Kidney tubule cell (primary cell): ENCODE data around the gene PPM1L.
A peak's percentile ranks its signal among the peaks of the same experiment; 100 is the strongest.
"Not testable (repeated sequence)": the region's sequence is repeated elsewhere in the genome, so short reads cannot be mapped to it uniquely, and the experiment has no call there.

Experiments
- DNase-seq: peaks from one replicate; pipeline ENCODE4 v3.0.0-alpha.2; 2018; ENCODE audit warnings: low spot score

Gene PPM1L

GRCh38 chr3:160755776-160756304 is at the start of gene PPM1L:
PPM1L (plus strand) TSS chr3:160756231.
- DNase-seq, result peak; percentile 71

GRCh38 chr3:160707187-160707794 is 48.7 kb upstream of the PPM1L start:
- peak; percentile 50 for DNase-seq

GRCh38 chr3:160709477-160710182 is 46.4 kb upstream of the PPM1L start:
- no peak for DNase-seq

GRCh38 chr3:160713144-160713543 is 42.9 kb upstream of the PPM1L start:
- DNase-seq, result not testable (repeated sequence)

DNA sequence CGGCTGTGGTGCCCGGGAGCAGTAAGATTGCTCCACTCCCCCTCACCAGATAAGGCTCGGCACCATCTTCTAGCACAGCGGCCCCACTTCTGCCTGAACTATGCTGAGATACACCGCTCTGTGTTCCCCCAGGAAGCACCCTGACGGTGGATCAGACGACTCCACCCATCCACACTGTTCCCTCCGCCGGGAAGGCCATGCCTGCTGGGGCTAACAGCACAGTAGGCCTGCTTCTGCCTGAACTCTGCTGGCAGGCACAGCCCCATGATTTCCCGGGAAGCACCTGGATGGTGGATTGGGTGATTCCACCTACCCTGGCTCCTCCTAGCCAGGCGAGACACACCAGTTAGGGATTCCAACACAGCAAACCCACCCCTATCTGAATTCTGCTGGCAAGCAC is 36.3 kb upstream of the PPM1L start:
- DNase-seq, result no peak

GRCh38 chr3:160720123-160720746 is 35.8 kb upstream of the PPM1L start:
- DNase-seq, result no peak

- no peak for DNase-seq
Measured at GRCh38 chr3:160722331-160722730, 33.7 kb upstream of the PPM1L start.

GRCh38 chr3:160725338-160725737 is 30.7 kb upstream of the PPM1L start:
- no peak for DNase-seq

DNA sequence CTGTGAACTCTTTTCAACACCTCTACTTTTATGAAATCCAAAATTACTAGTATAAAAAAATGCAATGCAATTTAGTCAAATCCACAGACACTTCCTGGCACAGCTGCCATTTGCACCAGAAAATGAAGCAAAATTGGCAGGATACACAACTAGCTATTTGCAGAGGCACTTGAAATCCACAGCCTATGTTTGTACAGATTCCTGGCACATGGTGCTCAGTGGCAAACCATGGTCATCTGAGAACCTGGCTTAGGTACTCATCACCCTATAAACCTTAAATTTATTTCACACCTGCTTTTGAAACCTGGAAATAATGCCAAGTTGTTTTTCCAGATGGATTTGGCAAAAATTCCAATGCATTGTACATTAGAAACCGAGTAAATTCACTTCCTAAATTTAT is 20.2 kb upstream of the PPM1L start:
- no peak for DNase-seq

GRCh38 chr3:160738048-160738447 is 18.0 kb upstream of the PPM1L start:
- DNase-seq, result no peak

DNA sequence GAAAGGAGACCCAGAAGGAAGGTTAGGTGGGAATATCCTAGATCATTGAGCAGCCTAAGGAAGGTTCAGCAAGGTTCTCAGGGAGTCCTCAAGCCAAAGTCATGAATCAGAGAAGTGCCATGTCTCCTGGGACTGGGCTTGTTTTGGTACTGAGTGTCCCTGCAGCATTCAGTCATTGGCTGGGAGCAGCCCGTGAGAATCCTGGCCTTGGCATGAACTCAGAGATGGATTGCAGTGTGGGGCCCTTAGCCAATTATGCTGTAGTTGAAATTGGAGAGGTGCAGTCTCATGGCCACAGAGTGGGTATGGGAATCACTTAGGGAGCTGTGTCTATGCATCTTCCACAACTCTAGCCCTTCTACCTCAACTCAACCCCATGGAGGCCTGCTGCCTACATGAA is 17.0 kb upstream of the PPM1L start:
- DNase-seq, result peak; percentile 1

GRCh38 chr3:160746976-160747375 is 9.1 kb upstream of the PPM1L start:
- DNase-seq, result no peak

DNA sequence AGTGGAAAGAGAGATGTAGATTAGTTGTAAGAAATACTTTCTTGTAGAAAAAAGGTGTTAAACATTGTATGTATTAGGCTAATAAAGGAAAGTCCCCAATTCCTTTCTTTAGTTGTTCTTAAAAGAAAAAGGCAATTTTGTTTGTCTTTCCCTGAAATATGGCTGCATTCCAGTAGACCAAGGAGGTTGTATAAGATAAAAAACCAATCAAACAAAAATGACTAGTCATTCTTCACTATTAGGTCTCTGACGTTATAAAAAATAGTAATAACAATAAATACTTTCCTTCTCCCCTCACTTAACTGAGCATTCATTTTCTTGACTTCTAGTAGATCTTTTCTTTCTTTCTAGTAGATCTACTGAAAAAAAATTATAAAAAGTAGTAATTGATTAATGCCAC is 8.6 kb upstream of the PPM1L start:
- no peak for DNase-seq

GRCh38 chr3:160748231-160748630 is 7.8 kb upstream of the PPM1L start:
- DNase-seq, result no peak

GRCh38 chr3:160748787-160749186 is 7.2 kb upstream of the PPM1L start:
- peak; percentile 3 for DNase-seq

DNA sequence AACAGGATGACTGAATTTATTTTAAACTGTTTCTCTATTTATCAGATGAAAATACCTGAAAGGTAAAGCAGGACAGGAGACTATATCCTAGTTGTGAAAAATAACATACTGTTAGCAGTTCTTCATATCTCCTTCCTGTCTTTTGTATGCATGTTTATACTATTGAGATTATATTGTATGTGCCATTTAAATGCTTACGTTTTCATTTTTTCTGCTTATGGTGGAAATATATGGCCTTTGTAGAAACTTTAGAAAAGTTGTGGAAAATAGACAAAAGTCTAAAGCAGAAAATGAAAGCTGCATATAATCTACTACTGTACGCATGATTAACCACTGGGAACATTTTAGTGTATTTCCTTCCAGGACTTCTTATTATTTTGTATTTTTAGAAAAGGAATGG is 2.1 kb upstream of the PPM1L start:
- DNase-seq, result no peak

DNA sequence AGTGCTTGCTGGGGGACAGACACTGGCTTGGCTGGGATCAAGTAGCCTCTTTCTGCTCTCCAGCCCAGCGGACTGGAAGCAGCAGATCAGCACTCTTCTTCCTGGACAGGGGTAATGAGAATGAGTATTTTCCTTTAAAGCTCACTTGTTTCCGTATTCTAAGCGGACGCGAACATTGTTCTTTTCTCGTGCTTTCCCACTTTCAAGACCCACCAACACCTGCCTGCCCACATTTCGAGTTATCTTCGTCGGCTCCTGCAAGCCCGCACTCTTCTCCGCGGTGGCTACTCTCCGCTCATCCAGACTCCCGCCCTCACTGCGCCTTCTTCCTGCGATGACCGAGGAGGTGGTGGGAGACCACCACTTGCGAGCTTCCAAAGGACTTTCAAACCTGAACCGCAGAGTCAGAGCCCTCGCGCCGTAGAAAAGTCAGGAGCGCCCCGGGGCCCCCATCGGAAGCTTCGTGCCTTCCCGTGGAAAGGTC is 1.6 kb upstream of the PPM1L start:
- DNase-seq, result peak; percentile 49

DNA sequence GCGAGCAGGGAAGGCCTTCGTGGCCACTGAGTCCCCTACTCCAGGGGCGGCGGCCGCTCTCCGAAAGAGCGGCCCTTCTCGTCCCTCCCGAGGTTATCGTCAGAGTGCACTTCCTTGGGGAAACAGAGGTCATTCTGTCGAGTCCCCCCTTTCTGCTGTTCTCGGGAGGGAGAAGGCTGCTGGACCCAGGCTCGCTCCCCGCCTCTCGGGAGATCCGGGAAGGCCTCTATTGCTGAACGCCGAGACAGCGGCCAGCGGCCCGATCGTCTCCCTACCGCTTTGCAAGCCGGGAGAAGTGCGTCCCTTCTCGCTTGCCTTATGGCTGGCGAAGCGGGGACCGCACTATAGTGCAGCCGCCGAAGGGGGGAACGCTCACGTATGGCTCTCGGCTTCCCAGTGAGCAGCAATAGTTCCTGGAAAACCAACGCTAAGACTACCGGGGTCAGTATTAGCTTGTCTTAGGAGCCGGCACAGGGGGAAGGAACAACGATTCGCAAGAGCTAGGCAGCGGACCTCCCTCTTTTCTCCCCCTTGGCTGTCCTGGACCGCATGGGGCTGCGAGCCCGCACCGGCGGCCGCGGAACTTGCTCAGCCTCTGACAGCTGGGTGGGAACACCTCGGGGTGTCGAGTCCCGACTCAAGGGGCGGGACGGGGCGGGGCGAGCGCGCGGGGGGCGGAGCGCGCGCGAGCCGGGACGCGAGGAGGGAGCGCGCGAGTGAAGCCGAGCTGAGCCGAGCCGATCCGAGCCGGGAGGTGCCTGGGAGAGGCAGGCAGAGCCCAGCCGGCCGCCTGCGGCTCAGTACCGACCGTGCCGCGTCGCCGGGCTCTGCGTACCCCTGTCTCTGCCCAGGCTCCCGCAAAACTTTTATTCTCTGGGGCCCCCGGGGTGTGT is 930 bp upstream of the PPM1L start:
- DNase-seq, result peak; percentile 94

DNA sequence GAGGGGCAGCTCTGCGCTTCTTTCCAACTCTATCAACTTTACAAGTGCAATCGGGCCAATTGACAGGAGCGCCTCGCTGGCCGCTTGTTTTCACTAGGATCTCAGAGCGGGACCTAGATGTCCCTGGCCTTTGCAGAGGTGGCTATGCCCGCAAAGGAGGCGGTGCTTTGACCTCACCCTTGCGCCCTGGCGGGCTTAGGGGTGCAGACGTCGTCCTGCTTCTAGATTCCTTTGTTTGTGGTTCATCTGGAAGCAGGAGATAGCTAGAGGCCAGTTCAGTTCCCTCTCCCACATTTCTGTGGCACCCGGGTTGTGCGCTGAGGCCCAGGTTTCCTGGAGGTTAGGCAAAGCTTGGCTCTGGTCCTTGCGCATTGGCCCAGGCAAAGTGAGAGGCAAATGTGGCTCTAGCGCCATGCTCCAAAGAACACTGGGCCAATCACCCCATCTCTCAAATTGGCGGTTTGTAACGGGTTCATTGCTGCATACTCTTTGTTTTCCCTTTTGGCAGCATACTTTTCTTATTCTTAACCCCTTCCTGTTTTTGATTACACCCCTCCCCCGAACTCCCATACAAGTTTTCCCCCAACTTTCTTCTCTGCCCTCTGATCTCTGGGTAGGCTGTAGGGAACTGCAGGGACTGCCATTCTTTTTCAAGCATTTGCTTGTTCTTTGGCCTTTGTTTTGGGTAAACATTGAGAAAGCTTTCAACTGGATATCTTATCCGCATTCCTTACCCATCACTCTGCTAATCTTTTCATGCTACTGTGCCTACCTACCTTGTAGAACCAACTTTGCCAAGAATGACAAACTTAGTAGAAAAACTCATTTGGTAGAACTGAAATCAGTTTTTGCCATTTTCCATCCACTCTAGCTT is 1.4 kb downstream of the PPM1L start:
- peak; percentile 1 for DNase-seq

DNA sequence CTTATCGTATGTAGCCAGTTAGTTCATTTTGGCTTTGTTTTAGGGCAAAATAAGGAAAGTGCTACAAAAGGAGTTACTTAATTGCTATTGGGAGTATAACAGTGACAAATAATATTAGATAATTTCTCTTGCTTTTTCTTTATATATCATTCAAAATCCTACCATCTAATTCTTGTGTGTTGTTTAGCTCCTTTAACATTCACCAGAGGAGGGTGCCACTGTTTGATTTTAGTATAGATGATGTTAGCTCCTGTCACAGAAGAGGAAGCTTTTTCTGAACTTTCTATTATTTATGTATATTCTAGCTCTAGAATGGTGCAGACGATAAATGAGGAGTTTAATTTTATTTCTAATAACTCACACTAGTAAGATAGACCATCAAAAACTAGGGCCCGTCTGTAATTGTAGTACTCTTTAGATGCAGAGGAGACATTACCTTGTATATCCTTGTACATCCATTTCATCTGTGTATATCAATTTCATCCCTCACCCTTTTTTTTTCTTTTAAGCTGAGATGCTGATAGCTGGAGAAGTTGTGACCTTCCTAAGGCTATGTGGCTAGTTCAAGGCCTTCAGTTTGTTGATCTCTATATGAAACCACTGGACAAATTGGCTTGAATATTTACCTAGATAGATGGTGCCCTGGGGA is 3.0 kb downstream of the PPM1L start:
- no peak for DNase-seq

DNA sequence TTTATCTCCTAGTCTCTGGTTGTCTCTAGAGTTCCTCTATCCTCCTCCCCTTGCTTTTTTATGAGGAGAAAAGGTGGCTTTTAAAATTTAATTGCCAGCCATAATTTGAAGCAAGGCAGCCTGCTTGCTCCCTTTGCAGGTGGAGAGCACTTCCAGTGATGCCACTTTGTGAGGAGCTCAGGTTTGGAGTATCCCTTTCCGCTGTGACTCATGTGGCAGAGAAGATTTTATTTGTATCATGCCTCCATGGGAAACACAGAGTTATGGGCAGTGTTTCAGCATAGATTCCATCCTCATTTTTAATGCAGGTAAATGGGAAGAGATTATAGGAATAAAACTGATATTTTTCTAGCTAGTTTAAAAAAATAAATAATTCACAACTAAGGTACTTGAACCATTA is 7.0 kb downstream of the PPM1L start:
- no peak for DNase-seq
